KOPT-K1 (cell line): ENCODE data around the gene RAPGEF3.
A peak's percentile ranks its signal among the peaks of the same experiment; 100 is the strongest.

Experiments used
- H3K27ac ChIP-seq: fragments of 200-600 bp; sonication (generic); 2 replicates; pipeline ENCODE4 v1.5.1; 2016; ENCODE audit warnings: antibody characterized with exemption, mild to moderate bottlenecking, low read depth, low read length; ENCODE audit not compliant: poor library complexity, severe bottlenecking
- H3K36me3 ChIP-seq: fragments of 200-600 bp; sonication (generic); 2 replicates; pipeline ENCODE4 v1.5.1; 2017; ENCODE audit warnings: antibody characterized with exemption, mild to moderate bottlenecking, low read length, moderate library complexity; ENCODE audit not compliant: insufficient read depth
- H3K9me3 ChIP-seq: fragments of 200-600 bp; sonication (generic); 2 replicates; pipeline ENCODE4 v1.5.1; 2017; ENCODE audit warnings: antibody characterized with exemption, low read length, mild to moderate bottlenecking; ENCODE audit not compliant: insufficient read depth, poor library complexity, severe bottlenecking

RAPGEF3 gene

GRCh38 chr12:47705229-47705565, 53.5 kb downstream of the RAPGEF3 start:
- H3K36me3 ChIP-seq, result peaks cover 16% of the 10 kb centered on the region
- no peaks in the 10 kb centered on the region for H3K9me3 ChIP-seq
- H3K27ac ChIP-seq, result peak overlapping the region; percentile 73

DNA sequence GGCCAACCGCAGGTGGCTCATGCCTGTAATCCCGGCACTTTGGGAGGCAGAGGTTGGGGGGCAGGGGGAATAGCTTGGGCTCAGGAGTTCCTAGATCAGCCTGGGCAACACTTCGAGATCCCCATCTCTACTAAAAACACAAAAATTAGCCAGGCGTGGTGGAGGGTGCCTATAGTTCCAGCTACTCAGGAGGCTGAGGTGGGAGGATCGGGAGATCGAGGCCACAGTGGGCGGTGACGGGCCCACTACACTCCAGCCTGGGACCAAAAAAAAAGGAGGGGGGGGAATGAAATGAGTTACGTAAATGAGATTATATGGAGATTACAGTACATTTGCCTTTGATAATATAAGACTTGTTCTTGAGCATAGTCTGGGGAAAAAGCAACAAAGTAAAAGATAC, 54.0 kb downstream of the RAPGEF3 start:
- H3K27ac ChIP-seq, result peak overlapping the region; percentile 73
- H3K9me3 ChIP-seq, result no peaks in the 10 kb centered on the region
- peaks cover 21% of the 10 kb centered on the region for H3K36me3 ChIP-seq

- H3K36me3 ChIP-seq, result peaks cover 54% of the 10 kb centered on the region
- no peaks in the 10 kb centered on the region for H3K9me3 ChIP-seq
- H3K27ac ChIP-seq, result no peak overlapping the region
Measured at GRCh38 chr12:47700263-47700662, 58.4 kb downstream of the RAPGEF3 start.

DNA sequence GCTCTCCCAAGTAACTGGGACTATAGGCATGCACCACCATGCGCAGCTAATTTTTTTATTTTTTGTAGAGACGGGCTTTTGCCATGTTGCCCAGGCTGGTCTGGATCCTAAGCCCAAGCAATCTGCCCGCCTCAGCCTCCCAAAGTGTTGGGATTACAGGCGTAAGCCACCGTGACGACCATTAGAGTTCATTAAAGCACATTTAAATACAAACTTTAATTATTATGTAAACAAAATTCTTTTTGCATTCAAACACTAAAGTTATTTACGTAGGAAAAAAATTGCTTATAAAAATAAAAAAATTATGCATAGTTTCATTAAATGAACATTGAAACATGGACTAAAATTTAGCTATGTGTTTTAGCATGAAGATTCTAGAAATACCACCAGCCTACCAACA, 60.0 kb downstream of the RAPGEF3 start:
- Histone ChIP-seq H3K36me3 (peaks cover 69% of the 10 kb centered on the region), H3K9me3 (no peaks in the 10 kb centered on the region), H3K27ac (no peak overlapping the region)

GRCh38 chr12:47698055-47698454, 60.6 kb downstream of the RAPGEF3 start:
- H3K36me3 ChIP-seq, result peaks cover 75% of the 10 kb centered on the region
- no peak overlapping the region for H3K27ac ChIP-seq
- no peaks in the 10 kb centered on the region for H3K9me3 ChIP-seq

- no peak overlapping the region for H3K27ac ChIP-seq
- peaks cover 88% of the 10 kb centered on the region for H3K36me3 ChIP-seq
- H3K9me3 ChIP-seq, result no peaks in the 10 kb centered on the region
Measured at GRCh38 chr12:47689215-47689614, 69.5 kb downstream of the RAPGEF3 start.

DNA sequence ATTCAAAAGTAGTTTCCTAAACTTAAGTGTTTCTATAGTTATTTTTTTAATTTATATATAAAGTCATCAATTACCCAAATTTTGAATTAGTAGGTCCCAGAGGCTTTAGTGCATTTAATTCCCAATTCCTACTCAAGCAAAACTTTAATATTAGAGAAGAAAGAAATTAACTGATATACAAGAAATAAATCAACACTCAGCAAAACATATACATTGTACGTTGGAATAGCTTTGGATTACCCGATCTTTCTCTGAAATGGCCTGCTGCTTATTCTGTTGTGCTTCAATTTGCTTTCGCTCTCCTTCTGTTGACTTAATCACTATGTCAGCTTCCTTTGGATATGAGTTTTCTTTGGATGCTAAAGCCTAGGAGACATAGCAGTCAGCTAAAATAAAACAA, 71.0 kb downstream of the RAPGEF3 start:
- H3K27ac ChIP-seq, result no peak overlapping the region
- H3K36me3 ChIP-seq, result peaks cover 85% of the 10 kb centered on the region
- no peaks in the 10 kb centered on the region for H3K9me3 ChIP-seq

GRCh38 chr12:47686645-47687240, 71.9 kb downstream of the RAPGEF3 start:
- H3K36me3 ChIP-seq, result peaks cover 85% of the 10 kb centered on the region
- no peaks in the 10 kb centered on the region for H3K9me3 ChIP-seq

More at GRCh38 chr12:47686645-47687240, 71.9 kb downstream of the RAPGEF3 start:
- no peak overlapping the region for H3K27ac ChIP-seq
